ENCODE measurements around the gene LDLRAP1.

DNA sequence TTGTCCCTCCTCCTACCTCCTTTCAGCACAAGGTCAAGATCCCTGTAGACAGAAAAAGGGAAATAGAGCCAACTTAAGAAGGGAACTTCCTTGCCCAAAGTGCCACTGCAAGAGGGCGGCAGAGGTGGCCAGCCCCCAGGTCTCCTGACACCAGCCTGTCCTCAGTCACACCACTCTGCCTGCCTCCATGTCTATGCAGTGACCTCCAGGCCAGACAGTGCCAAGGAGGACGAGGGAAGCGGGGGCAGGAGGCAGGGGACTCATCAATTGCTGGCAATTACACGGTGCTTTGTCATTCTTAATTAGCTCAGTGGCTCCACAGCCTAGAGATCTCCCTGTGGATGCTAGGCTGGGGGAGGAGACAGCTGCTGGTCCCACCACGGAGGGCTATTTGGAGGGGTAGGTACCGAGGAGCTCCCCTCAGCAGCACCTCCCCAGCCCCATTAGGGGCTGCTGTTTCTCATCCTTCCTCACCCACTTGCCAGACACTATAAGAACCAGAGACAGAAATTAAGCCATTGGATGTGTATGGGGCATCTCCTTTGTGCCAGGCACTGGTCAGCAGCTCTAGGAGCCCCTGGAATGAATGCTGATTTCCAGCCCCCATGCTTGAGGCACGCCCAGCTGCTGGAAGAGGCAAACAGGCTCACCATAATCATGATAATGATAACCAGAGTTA, 6.1 kb upstream of the LDLRAP1 start:
- TF ChIP-seq GATA2 (IDR thresholded peaks at IDR 0.05; ENCODE audit: low read depth, low read length) (no peak), GATA3 (IDR thresholded peaks at IDR 0.05; ENCODE audit: low read depth, low read length) (no peak)
